DND-41 (cell line): ENCODE results near the gene UBL4B.

ENCODE experiments used
- ATAC-seq: fragments of 200-7000 bp; cut with Tn5 transposase; 3 replicates; pipeline ENCODE4 v1.9.1; 2021; ENCODE audit warnings: low read depth; ENCODE audit not compliant: insufficient read depth
- DNase-seq: peaks from one replicate; pipeline ENCODE4 v3.0.0-alpha.2; 2020
- H2AFZ ChIP-seq: 2 replicates; pipeline ENCODE4 v1.6.0; 2012; ENCODE audit warnings: low read depth, low read length
- H3K27ac ChIP-seq: 2 replicates; pipeline ENCODE4 v1.5.1; 2012; ENCODE audit warnings: low read length, inconsistent platforms
- H3K27me3 ChIP-seq: fragments of 200-600 bp; sonication (generic); 2 replicates; pipeline ENCODE4 v1.6.0; 2012; ENCODE audit warnings: low read length, mild to moderate bottlenecking, inconsistent platforms; ENCODE audit not compliant: insufficient read depth, poor library complexity
- H3K36me3 ChIP-seq: 2 replicates; pipeline ENCODE4 v1.5.1; 2012; ENCODE audit warnings: low read length, inconsistent platforms; ENCODE audit not compliant: insufficient read depth
- H3K4me1 ChIP-seq: 2 replicates; pipeline ENCODE4 v1.5.1; 2012; ENCODE audit warnings: mild to moderate bottlenecking, low read length; ENCODE audit not compliant: insufficient read depth
- H3K4me2 ChIP-seq: 2 replicates; pipeline ENCODE4 v1.6.0; 2012; ENCODE audit warnings: mild to moderate bottlenecking, moderate library complexity, low read length, inconsistent platforms; ENCODE audit not compliant: insufficient read depth
- H3K4me3 ChIP-seq, 2 experiments: fragments of 200-600 bp in 1 of 2; shearing (Covaris generic) in 1 of 2; 2 replicates each; pipeline ENCODE4 v1.5.1; 2012 to 2016; ENCODE audit warnings: inconsistent platforms in 2 of 2, low read length in 2 of 2, mild to moderate bottlenecking in 2 of 2, low read depth in 1 of 2, moderate library complexity in 1 of 2
- H3K79me2 ChIP-seq: 2 replicates; pipeline ENCODE4 v1.6.0; 2012; ENCODE audit warnings: low read length, inconsistent platforms; ENCODE audit not compliant: insufficient read depth
- H3K9ac ChIP-seq: 2 replicates; pipeline ENCODE4 v1.6.0; 2012; ENCODE audit warnings: low read depth, mild to moderate bottlenecking, inconsistent platforms, low read length, moderate library complexity
- H3K9me3 ChIP-seq: 2 replicates; pipeline ENCODE4 v1.5.1; 2012; ENCODE audit warnings: low read length, moderate library complexity, mild to moderate bottlenecking, inconsistent platforms; ENCODE audit not compliant: insufficient read depth, severe bottlenecking
- H4K20me1 ChIP-seq: 2 replicates; pipeline ENCODE4 v1.6.0; 2012; ENCODE audit warnings: low read length; ENCODE audit not compliant: insufficient read depth
- CTCF ChIP-seq: IDR thresholded peaks from 2 replicates; pipeline ENCODE4 v1.5.1; 2012; ENCODE audit warnings: borderline replicate concordance, low read length, moderate library complexity, mild to moderate bottlenecking; ENCODE audit not compliant: poor library complexity, severe bottlenecking; ENCODE audit errors: extremely low read depth
- EZH2 ChIP-seq: IDR thresholded peaks from 3 replicates; pipeline ENCODE4 v1.6.1; 2012; ENCODE audit warnings: borderline replicate concordance, low read depth, mild to moderate bottlenecking, moderate library complexity, low read length, inconsistent platforms; ENCODE audit not compliant: severe bottlenecking

Gene UBL4B

GRCh38 chr1:110084227-110085078 lies 27.8 kb upstream of the UBL4B start:
- H4K20me1 ChIP-seq = peaks cover 3% of the 10 kb centered on the region; the same call in 1 of the 2 replicates
- H3K4me2 ChIP-seq = no peak overlapping the region
- H3K4me3 ChIP-seq = no peak overlapping the region
- H3K27ac ChIP-seq = no peak overlapping the region
- ATAC-seq = no peak
- H3K9me3 ChIP-seq = no peaks in the 10 kb centered on the region
- no peaks in the 10 kb centered on the region for H3K4me1 ChIP-seq
- no peak overlapping the region for H3K9ac ChIP-seq
- H3K79me2 ChIP-seq = no peaks in the 10 kb centered on the region
- no peak for DNase-seq
- no peaks in the 10 kb centered on the region for H3K36me3 ChIP-seq
- H2AFZ ChIP-seq = no peak overlapping the region
- H3K27me3 ChIP-seq = peaks cover 10% of the 10 kb centered on the region
- no peak for TF ChIP-seq EZH2
- TF ChIP-seq CTCF = no peak

GRCh38 chr1:110085671-110086070 lies 26.6 kb upstream of the UBL4B start:
- TF ChIP-seq EZH2 (no peak), CTCF (no peak)
- H3K9me3 ChIP-seq = no peaks in the 10 kb centered on the region
- no peaks in the 10 kb centered on the region for H3K4me1 ChIP-seq
- no peak overlapping the region for H3K27ac ChIP-seq
- H3K36me3 ChIP-seq = no peaks in the 10 kb centered on the region
- no peak overlapping the region for H3K9ac ChIP-seq
- peaks cover 3% of the 10 kb centered on the region; the same call in 1 of the 2 replicates for H4K20me1 ChIP-seq
- no peaks in the 10 kb centered on the region for H3K79me2 ChIP-seq
- H3K27me3 ChIP-seq = peaks cover 13% of the 10 kb centered on the region
- H2AFZ ChIP-seq = no peak overlapping the region
- DNase-seq (no peak), ATAC-seq (no peak)
- H3K4me3 ChIP-seq = no peak overlapping the region
- no peak overlapping the region for H3K4me2 ChIP-seq

GRCh38 chr1:110086961-110087360 lies 25.3 kb upstream of the UBL4B start:
- peaks cover 15% of the 10 kb centered on the region for H3K27me3 ChIP-seq

More at GRCh38 chr1:110086961-110087360, 25.3 kb upstream of the UBL4B start:
- no peak overlapping the region for H3K4me2 ChIP-seq
- no peak overlapping the region for H2AFZ ChIP-seq
- H3K4me3 ChIP-seq = no peak overlapping the region
- TF ChIP-seq CTCF (no peak), EZH2 (no peak)
- ATAC-seq (no peak), DNase-seq (no peak)
- no peaks in the 10 kb centered on the region for H3K36me3 ChIP-seq
- H3K9me3 ChIP-seq = no peaks in the 10 kb centered on the region
- H4K20me1 ChIP-seq = peaks cover 3% of the 10 kb centered on the region; the same call in 1 of the 2 replicates
- H3K79me2 ChIP-seq = no peaks in the 10 kb centered on the region
- no peaks in the 10 kb centered on the region for H3K4me1 ChIP-seq
- no peak overlapping the region for H3K27ac ChIP-seq
- H3K9ac ChIP-seq = no peak overlapping the region
